ENCODE measurements around the gene CLSTN2.

CLSTN2 gene

GRCh38 chr3:140196970-140197369 lies 262.0 kb downstream of the CLSTN2 start:
- no peak for DNase-seq

GRCh38 chr3:140198242-140198641 lies 263.3 kb downstream of the CLSTN2 start:
- DNase-seq = no peak

DNA sequence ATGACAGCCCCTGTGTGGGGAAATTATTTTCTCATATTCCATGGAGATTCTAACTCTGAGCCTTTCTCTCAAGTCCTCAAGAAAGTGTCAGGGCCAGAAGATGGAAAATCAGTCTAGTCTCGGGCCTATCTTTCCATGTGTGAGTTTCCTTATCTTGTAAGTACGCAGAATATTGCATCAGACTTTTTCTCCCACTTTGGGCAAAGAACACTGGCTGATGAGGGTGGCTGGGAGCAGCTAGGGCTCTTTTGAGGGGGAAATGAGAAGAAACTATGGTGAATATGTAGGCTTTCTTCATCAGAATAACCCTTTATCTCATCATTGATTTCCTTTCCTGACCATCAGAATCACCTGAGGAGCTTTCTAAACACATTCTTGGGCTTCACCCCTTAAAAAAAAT lies 264.0 kb downstream of the CLSTN2 start:
- no peak for DNase-seq

DNA sequence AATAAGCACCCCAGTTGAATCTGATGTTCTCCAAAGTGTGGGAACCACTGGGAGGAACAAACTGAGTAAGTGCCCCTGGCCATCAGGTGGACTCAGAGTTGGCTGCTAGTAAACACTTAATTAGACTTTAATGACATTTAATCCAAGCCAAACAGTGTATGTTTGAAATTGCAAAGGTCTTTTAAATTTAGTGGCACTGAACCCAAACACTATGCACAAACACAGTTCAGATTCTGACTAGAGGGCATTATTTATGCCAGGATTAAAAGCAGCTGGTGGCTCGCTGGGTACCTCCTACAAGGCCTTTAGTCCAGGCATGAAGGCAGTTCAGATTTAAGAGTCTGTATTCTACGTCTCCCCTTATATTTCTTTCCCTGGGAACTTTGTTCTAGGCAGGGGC lies 264.8 kb downstream of the CLSTN2 start:
- DNase-seq = no peak

DNA sequence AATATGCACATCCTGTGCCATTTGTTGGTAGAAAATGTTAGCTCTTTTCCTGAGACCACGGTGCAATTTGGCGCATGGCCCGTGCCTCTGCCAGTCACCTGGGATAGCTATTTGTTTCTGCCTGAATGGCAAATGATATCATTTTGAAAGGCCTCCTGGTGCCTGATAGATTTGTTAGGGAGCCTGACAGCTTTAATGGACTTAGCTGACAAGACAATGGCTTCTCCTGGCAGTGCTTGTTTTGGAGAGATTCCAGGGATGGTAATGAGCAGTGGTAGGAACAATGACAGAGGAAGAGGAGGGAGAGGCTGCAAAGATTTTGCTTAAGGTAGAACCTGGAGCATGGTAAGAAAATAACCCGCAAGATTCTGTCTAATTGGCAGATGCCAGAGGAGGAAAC lies 268.5 kb downstream of the CLSTN2 start:
- DNase-seq = no peak

DNA sequence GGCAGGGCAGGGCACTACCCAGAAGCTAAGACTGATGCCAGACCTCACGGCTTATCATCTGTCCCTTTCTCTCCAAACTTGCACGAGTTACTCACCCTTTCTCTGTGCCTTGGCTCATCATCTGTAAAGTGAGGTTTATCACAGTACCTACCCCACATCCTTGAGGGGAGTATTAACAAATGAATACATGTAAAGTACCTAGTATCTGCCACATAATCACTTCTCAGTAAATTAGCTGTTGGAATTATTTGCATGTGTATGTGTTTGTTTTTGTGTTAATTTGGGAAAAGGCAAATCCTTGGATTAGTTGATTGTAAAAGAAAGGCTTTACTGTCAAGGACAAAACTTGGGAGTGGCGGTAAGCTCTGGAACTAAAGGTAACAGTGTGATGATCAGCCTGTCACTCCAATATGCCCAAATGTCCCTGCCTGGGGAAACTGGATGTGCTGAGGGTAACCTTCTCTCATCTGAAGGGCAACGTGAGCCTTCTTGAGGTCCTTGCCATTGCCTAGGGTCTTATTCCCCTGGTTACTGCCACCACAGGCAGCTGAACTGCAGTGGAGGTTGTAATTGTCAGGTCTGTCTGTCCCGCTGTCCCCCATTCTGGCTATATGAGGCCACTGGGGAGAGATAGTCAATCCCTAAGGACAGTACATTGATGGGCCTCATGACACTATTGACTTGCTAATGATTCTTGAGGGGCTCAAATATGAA lies 269.4 kb downstream of the CLSTN2 start:
- no peak for DNase-seq

GRCh38 chr3:140205598-140205997 lies 270.6 kb downstream of the CLSTN2 start:
- no peak for DNase-seq

DNA sequence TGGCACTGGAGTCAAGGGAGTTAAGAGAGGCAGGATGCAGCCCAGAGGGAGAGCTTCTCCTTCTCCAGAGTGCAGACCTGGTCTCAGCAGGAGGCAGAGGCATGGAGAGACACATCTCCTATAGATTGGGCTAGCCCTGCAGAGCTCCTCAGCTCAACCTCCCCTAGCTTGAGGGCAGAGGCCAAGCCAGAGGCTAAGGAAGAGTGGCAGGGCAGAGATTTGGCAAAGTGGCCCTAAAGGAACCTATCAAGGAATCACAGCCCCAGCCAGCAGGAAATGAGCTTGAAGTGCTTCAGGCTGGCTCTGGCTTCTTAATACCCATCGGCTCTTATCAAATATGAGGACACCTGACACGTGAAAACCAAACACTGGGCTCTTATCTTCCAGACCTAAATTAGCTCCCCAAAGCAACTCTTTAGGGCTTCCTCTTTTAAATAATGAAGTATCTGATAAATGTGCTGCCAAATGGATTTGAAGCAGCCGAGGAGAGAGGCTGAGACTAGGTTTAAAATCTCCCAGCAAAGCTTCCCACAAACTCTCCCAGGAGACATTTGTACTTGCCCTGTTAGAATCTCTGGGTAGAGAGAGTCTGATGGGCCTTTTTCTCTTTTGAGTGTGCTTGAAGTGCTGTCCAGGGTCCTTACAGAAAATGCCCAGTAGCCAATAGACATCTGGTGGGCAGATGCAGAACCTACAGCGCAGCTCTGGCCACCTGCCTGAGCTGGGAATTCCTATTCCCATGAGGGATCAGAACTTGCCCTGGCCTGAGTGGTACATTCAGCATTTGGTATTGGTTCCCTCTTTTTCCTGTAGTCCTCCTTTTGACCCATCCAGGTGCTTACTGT lies 271.4 kb downstream of the CLSTN2 start:
- DNase-seq = no peak

DNA sequence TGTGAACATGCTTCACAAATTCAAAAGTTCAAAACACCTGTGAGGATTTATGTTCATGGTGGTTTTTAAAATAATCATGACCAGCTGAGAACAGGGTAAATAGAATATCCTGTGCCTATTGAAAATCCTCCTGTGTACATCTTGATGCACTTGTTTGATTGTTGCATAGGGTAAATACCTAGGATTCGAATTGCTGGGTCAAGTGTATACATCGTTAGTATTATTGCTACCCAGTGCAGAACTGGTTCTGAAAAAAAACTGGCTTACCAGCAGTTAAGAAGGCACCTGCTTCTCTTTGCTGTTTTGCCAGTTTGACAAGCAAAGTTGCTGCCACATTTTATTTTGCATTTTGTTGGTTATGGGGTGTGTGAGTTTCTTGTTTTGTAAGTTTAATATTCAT lies 272.6 kb downstream of the CLSTN2 start:
- DNase-seq = no peak

DNA sequence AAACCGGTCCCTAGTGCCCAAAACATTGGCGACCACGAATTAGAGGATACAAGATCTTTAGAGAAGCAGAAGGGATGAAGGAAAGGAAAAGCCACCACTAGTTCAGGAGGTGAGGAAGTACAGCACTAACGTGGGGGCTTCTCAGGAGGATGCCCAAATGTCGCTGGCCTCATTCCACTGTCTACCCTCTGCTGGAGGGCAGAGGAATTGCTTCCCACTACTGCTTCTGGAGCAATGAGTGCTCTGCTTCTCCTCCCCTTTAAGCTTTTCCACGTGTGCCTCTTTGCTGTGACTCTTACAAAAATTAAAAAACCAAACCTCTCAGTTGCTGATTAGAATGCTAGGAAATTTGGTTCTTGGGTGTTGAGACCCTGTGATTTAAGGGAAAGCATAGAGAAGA lies 281.3 kb downstream of the CLSTN2 start:
- no peak for DNase-seq

DNA sequence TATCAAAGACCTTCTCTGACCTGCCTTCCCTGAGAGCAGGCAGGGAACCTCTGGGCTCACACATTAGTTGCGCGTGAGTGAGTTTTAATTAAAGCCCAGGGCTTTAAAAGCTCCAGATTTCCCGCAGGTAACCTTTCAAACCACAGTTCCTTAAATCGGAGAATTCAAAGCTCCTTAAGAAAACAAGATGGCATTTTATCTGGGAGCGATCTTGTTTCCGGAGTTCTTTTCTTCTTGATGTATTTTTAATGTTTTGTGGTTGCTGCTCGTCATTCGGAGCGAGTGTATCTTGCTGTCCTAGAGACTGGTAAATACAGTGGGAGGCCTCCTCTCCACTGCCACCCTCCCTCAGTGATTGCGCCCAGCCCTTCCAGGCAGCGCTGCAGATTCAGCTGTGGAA lies 284.3 kb downstream of the CLSTN2 start:
- DNase-seq = no peak

GRCh38 chr3:140219923-140220452 lies 285.0 kb downstream of the CLSTN2 start:
- DNase-seq = no peak

DNA sequence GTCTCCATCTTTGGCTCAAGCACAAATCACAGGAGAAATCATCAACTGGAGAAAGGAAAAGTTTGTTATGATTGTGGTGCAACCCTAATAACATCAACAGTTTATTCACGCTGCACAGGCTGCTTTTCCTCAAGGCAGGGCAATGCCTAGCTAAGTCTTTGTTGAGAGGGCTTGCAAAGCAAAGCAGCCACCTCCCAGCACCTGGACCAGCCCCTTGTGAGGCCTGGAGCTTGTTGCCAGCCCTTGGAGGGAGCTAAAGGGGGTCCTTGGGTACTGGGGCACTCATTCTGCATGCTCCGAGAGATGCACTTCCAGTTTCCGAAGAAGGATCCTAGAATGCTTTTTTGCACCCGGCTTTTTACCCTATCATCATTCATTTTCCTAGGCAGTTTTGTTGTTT lies 288.2 kb downstream of the CLSTN2 start:
- DNase-seq = no peak

DNA sequence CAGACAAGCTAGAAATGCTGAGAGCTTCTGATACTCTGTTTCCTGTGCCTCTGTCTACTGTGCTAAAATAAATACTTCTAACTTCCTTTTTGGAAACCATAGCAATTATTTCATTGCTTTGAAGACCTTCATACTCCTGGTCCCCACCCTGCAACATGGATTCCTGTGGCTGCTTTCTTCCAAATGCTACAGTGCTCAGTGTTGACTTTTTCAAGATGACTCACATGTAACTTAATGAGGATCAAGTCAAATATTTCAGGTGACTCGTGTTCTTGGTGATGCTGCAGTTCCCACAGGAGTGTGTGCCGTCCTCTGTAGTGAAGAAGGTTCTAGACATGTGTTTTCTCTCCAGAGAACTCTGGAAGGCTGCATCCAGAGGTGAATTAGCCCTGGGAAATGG lies 288.6 kb downstream of the CLSTN2 start:
- no peak for DNase-seq

GRCh38 chr3:140224307-140224706 lies 289.3 kb downstream of the CLSTN2 start:
- no peak for DNase-seq

DNA sequence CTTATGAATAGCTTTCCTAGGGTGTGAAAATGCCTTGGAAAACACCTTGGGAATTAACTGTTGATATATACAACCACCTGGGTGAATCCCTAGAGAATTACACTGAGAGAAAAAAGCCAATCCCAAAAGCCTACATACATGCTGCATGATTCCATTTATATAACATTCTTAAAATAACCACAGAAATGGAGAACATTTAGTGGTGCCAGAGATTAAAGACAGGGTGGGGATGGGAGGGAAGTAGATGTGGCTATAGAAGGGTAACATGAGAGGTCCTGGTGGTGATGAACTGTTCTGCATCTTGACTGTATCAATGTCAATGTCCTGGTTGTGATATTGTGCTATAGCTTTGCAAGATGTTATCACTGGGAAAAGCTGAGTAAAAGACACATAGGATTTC lies 291.0 kb downstream of the CLSTN2 start:
- DNase-seq = no peak

GRCh38 chr3:140233702-140234101 lies 298.7 kb downstream of the CLSTN2 start:
- DNase-seq = no peak

GRCh38 chr3:140234256-140234655 lies 299.3 kb downstream of the CLSTN2 start:
- DNase-seq = no peak

- DNase-seq = no peak
Observed at GRCh38 chr3:140236836-140237501, 302.0 kb downstream of the CLSTN2 start.

DNA sequence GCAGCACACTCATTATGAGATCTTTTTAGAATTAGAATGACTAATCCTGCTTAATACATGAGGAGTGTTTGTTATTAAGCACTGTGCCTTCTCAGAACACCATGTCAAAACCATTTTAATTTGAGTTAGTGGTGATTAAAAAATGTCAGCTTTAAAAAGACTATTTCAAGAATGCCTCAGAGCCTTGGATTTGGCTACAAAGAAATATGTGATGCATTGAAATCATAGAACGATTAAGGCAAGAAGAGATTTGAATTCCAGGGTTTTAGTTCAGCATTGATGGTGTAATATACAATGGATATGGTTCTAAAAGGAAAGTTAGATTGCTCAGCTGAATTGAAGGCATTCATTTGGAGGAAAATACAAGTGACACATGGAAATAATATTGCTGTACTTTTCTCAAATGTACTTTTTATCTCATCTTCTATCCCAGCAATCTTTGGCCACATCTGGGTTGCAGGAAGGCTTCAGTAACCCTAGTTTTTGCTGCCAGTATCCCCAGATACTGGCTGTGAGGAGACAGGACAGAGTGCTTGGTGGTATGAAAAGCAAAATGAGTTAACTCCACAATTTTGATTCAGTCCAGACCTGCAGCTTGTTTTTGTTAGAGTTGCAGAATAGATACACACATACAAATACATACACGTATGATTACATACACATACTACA lies 303.8 kb downstream of the CLSTN2 start:
- no peak for DNase-seq

DNA sequence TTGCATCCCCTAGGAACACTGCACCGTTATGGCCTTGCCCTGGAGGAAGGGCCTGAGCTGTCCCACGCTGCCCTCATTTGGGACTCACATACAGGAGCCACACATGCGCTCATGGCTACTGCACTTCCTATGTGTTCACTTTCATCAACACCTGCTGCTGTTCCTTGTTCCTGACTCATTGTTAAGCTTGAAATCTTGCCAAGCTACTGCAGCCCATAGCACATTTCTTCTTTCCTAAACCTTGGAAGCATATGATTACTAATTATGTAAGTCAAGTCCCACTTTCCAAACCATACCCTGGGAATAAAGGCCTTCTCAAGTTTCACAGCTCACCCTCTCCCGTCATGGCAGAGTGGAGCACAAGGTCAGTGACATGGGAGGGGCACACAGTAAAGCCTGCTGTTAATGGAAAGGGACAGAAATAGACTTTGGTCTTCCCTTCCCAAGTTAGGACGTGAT lies 307.9 kb downstream of the CLSTN2 start:
- no peak for DNase-seq

GRCh38 chr3:140243575-140243974 lies 308.6 kb downstream of the CLSTN2 start:
- DNase-seq = no peak

GRCh38 chr3:140244893-140245292 lies 309.9 kb downstream of the CLSTN2 start:
- no peak for DNase-seq

All from activated CD8-positive, alpha-beta memory T cell treated with anti-CD3 and anti-CD28 coated beads for 24 hours (primary cell).